SK-N-SH (cell line): Measurements from ENCODE around the gene NAPB.
A peak's percentile ranks its signal among the peaks of the same experiment; 100 is the strongest.

Experiments used
- ELF1 ChIP-seq: IDR thresholded peaks from 2 replicates; pipeline ENCODE4 v1.4.0; 2012
- EP300 ChIP-seq, 2 experiments: IDR thresholded peaks; 2 replicates each; pipeline versions ENCODE4 v1.4.0 to v1.6.1; 2012; ENCODE audit warnings: borderline replicate concordance in 1 of 2, low read depth in 1 of 2, low read length in 1 of 2
- GABPA ChIP-seq: IDR thresholded peaks from 2 replicates; pipeline ENCODE4 v1.4.0; 2012; ENCODE audit warnings: low read depth, mild to moderate bottlenecking
- JUND ChIP-seq: IDR thresholded peaks from 2 replicates; pipeline ENCODE4 v1.4.0; 2012
- POLR2AphosphoS5 ChIP-seq: IDR thresholded peaks from 2 replicates; pipeline ENCODE4 v1.6.1; 2012; ENCODE audit warnings: low read depth, low read length
- RAD21 ChIP-seq: IDR thresholded peaks from 2 replicates; pipeline ENCODE4 v1.6.1; 2012; ENCODE audit warnings: mild to moderate bottlenecking, low read length
- TF ChIP-seq, protein P1 (sequence below): fragments of 200-600 bp; sonication (generic); IDR thresholded peaks from 2 replicates; pipeline ENCODE4 v1.6.1; 2017; ENCODE audit warnings: antibody characterized with exemption, mild to moderate bottlenecking, moderate library complexity
- TF ChIP-seq, protein P2 (sequence below): IDR thresholded peaks from 2 replicates; pipeline ENCODE4 v1.4.0; 2012; ENCODE audit warnings: low read depth
- TF ChIP-seq, protein P3 (sequence below): IDR thresholded peaks from 2 replicates; pipeline ENCODE4 v1.6.1; 2012; ENCODE audit warnings: mild to moderate bottlenecking, low read depth, low read length, moderate library complexity
- TF ChIP-seq, protein P4 (sequence below): IDR thresholded peaks from 2 replicates; pipeline ENCODE4; 2012
- TF ChIP-seq, protein P5 (sequence below): IDR thresholded peaks from 2 replicates; pipeline ENCODE4 v1.4.0; 2012; ENCODE audit warnings: low read depth, borderline replicate concordance

GRCh38 chr20:23340524-23340923 is 80.8 kb downstream of the NAPB start:
- TF ChIP-seq JUND (no peak), RAD21 (peak; percentile 89), EP300 (IDR thresholded peaks at IDR 0.05; ENCODE audit: borderline replicate concordance in 1 of 2, low read depth in 1 of 2, low read length in 1 of 2) (no peak), POLR2AphosphoS5 (no peak), ELF1 (no peak), GABPA (no peak)
- TF ChIP-seq, protein P1, sequence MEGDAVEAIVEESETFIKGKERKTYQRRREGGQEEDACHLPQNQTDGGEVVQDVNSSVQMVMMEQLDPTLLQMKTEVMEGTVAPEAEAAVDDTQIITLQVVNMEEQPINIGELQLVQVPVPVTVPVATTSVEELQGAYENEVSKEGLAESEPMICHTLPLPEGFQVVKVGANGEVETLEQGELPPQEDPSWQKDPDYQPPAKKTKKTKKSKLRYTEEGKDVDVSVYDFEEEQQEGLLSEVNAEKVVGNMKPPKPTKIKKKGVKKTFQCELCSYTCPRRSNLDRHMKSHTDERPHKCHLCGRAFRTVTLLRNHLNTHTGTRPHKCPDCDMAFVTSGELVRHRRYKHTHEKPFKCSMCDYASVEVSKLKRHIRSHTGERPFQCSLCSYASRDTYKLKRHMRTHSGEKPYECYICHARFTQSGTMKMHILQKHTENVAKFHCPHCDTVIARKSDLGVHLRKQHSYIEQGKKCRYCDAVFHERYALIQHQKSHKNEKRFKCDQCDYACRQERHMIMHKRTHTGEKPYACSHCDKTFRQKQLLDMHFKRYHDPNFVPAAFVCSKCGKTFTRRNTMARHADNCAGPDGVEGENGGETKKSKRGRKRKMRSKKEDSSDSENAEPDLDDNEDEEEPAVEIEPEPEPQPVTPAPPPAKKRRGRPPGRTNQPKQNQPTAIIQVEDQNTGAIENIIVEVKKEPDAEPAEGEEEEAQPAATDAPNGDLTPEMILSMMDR: peak; percentile 76
- TF ChIP-seq, protein P2, sequence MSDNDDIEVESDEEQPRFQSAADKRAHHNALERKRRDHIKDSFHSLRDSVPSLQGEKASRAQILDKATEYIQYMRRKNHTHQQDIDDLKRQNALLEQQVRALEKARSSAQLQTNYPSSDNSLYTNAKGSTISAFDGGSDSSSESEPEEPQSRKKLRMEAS: no peak
- TF ChIP-seq, protein P3, sequence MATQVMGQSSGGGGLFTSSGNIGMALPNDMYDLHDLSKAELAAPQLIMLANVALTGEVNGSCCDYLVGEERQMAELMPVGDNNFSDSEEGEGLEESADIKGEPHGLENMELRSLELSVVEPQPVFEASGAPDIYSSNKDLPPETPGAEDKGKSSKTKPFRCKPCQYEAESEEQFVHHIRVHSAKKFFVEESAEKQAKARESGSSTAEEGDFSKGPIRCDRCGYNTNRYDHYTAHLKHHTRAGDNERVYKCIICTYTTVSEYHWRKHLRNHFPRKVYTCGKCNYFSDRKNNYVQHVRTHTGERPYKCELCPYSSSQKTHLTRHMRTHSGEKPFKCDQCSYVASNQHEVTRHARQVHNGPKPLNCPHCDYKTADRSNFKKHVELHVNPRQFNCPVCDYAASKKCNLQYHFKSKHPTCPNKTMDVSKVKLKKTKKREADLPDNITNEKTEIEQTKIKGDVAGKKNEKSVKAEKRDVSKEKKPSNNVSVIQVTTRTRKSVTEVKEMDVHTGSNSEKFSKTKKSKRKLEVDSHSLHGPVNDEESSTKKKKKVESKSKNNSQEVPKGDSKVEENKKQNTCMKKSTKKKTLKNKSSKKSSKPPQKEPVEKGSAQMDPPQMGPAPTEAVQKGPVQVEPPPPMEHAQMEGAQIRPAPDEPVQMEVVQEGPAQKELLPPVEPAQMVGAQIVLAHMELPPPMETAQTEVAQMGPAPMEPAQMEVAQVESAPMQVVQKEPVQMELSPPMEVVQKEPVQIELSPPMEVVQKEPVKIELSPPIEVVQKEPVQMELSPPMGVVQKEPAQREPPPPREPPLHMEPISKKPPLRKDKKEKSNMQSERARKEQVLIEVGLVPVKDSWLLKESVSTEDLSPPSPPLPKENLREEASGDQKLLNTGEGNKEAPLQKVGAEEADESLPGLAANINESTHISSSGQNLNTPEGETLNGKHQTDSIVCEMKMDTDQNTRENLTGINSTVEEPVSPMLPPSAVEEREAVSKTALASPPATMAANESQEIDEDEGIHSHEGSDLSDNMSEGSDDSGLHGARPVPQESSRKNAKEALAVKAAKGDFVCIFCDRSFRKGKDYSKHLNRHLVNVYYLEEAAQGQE: no peak
- TF ChIP-seq, protein P4, sequence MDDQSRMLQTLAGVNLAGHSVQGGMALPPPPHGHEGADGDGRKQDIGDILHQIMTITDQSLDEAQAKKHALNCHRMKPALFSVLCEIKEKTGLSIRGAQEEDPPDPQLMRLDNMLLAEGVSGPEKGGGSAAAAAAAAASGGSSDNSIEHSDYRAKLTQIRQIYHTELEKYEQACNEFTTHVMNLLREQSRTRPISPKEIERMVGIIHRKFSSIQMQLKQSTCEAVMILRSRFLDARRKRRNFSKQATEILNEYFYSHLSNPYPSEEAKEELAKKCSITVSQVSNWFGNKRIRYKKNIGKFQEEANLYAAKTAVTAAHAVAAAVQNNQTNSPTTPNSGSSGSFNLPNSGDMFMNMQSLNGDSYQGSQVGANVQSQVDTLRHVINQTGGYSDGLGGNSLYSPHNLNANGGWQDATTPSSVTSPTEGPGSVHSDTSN: no peak
- TF ChIP-seq, protein P5, sequence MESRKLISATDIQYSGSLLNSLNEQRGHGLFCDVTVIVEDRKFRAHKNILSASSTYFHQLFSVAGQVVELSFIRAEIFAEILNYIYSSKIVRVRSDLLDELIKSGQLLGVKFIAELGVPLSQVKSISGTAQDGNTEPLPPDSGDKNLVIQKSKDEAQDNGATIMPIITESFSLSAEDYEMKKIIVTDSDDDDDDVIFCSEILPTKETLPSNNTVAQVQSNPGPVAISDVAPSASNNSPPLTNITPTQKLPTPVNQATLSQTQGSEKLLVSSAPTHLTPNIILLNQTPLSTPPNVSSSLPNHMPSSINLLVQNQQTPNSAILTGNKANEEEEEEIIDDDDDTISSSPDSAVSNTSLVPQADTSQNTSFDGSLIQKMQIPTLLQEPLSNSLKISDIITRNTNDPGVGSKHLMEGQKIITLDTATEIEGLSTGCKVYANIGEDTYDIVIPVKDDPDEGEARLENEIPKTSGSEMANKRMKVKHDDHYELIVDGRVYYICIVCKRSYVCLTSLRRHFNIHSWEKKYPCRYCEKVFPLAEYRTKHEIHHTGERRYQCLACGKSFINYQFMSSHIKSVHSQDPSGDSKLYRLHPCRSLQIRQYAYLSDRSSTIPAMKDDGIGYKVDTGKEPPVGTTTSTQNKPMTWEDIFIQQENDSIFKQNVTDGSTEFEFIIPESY: no peak
